Keratinocyte (primary cell): ENCODE measurements around the gene DNAJB8.

Experiments used
- EZH2 ChIP-seq: IDR thresholded peaks from one replicate; pipeline ENCODE4 v1.6.1; 2012; ENCODE audit warnings: inconsistent platforms, mild to moderate bottlenecking, low read length, moderate library complexity
- TF ChIP-seq, protein P1 (sequence below), 3 experiments: IDR thresholded peaks in 1 of 3; conservative IDR thresholded peaks in 1 of 3; optimal IDR thresholded peaks in 1 of 3; 2 replicates in 2 of 3; 3 replicates in 1 of 3; pipeline versions ENCODE3 to v1.5.1; 2011; ENCODE audit warnings: low read length in 3 of 3, mild to moderate bottlenecking in 3 of 3, moderate library complexity in 2 of 3, control low read depth in 1 of 3, inconsistent platforms in 1 of 3; ENCODE audit not compliant: insufficient read depth in 2 of 3; ENCODE audit errors: extremely low read depth in 1 of 3

DNA sequence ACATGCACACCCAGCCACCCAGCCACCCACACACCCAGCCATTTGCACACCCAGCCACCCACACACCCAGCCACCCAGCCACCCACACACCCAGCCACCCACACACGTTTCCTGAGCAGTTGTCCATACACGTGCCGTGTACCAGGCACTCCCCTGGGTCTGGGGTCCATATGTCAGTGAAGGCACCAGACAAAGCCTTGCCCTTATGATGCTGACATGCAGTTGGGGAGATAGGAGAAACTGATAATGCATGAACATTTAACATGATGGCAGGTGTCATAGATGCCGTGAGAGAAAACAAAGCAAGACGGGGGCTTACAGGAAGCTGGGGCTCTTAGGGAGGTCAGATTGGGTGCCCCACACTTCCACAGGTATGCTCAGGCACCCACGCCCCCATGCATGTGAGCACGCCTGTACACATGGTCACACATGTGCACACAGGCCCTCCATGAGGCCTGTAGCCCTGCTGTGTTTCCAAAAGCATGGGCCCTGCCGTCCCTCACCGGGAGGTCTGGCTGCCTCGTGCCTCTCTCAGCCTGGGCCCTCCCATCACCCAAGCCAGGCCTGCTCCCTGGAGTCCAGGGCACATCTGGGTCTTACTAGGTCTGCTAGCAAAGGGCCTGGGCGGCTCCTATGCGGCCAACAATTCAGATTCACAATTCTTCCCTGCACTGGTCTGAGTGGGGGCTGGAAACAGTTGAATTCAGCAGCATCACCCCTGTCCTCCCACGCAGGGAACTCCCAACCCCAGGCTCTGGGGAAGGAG is 3.6 kb upstream of the DNAJB8 start:
- TF ChIP-seq, protein P1, sequence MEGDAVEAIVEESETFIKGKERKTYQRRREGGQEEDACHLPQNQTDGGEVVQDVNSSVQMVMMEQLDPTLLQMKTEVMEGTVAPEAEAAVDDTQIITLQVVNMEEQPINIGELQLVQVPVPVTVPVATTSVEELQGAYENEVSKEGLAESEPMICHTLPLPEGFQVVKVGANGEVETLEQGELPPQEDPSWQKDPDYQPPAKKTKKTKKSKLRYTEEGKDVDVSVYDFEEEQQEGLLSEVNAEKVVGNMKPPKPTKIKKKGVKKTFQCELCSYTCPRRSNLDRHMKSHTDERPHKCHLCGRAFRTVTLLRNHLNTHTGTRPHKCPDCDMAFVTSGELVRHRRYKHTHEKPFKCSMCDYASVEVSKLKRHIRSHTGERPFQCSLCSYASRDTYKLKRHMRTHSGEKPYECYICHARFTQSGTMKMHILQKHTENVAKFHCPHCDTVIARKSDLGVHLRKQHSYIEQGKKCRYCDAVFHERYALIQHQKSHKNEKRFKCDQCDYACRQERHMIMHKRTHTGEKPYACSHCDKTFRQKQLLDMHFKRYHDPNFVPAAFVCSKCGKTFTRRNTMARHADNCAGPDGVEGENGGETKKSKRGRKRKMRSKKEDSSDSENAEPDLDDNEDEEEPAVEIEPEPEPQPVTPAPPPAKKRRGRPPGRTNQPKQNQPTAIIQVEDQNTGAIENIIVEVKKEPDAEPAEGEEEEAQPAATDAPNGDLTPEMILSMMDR (optimal IDR thresholded peaks at IDR 0.05 in 1 of 3, IDR thresholded peaks at IDR 0.05 in 1 of 3, conservative IDR thresholded peaks at IDR 0.05 in 1 of 3; ENCODE audit: extremely low read depth in 1 of 3, insufficient read depth in 2 of 3, low read length in 3 of 3): no peak
- no peak for TF ChIP-seq EZH2
